MM.1S (cell line): ENCODE measurements around the gene KCNN2.

ENCODE experiments used
- DNase-seq: peaks from one replicate; pipeline ENCODE4 v3.0.0-alpha.2; 2015
- H2AFZ ChIP-seq: fragments of 300-600 bp; sonication (generic); 2 replicates; pipeline ENCODE4 v1.6.0; 2016; ENCODE audit warnings: antibody characterized with exemption, low read length
- H3F3A ChIP-seq: fragments of 300-600 bp; sonication (generic); 2 replicates; pipeline ENCODE4 v1.6.1; 2016; ENCODE audit warnings: mild to moderate bottlenecking, antibody characterized with exemption, low read length, moderate library complexity, mixed read lengths; ENCODE audit not compliant: insufficient read depth
- H3K27ac ChIP-seq: fragments of 300-600 bp; sonication (generic); 2 replicates; pipeline ENCODE4 v1.5.1; 2016; ENCODE audit warnings: mild to moderate bottlenecking, low read length
- H3K27me3 ChIP-seq: fragments of 300-600 bp; sonication (generic); replicated peaks from 2 replicates; pipeline ENCODE4 v1.6.0; 2016; ENCODE audit warnings: low read length; ENCODE audit not compliant: insufficient read depth
- H3K36me3 ChIP-seq: fragments of 300-600 bp; sonication (generic); replicated peaks from 2 replicates; pipeline ENCODE4 v1.6.1; 2016; ENCODE audit warnings: mild to moderate bottlenecking, low read length, mixed read lengths; ENCODE audit not compliant: insufficient read depth
- H3K4me1 ChIP-seq: fragments of 300-600 bp; sonication (generic); 2 replicates; pipeline ENCODE4 v1.6.1; 2016; ENCODE audit warnings: low read length, mixed read lengths
- H3K4me2 ChIP-seq: fragments of 300-600 bp; sonication (generic); 2 replicates; pipeline ENCODE4 v1.6.0; 2016; ENCODE audit warnings: low read depth, low read length
- H3K4me3 ChIP-seq: fragments of 300-600 bp; sonication (generic); 2 replicates; pipeline ENCODE4 v1.5.1; 2016; ENCODE audit warnings: low read length, mixed read lengths
- H3K79me2 ChIP-seq: fragments of 300-600 bp; sonication (generic); 2 replicates; pipeline ENCODE4 v1.6.1; 2016; ENCODE audit warnings: mixed run types, low read length, mixed read lengths
- H3K9ac ChIP-seq: fragments of 300-600 bp; sonication (generic); 2 replicates; pipeline ENCODE4 v1.6.1; 2016; ENCODE audit warnings: low read length, mixed read lengths
- H3K9me2 ChIP-seq: fragments of 300-600 bp; sonication (generic); replicated peaks from 2 replicates; pipeline ENCODE4 v1.6.1; 2016; ENCODE audit warnings: mild to moderate bottlenecking, low read length, mixed read lengths; ENCODE audit not compliant: insufficient read depth
- H3K9me3 ChIP-seq: fragments of 300-600 bp; sonication (generic); replicated peaks from 2 replicates; pipeline ENCODE4 v1.6.1; 2016; ENCODE audit warnings: mild to moderate bottlenecking, low read length, mixed read lengths; ENCODE audit not compliant: insufficient read depth
- H4K20me1 ChIP-seq: fragments of 300-600 bp; sonication (generic); 2 replicates; pipeline ENCODE4 v1.6.1; 2016; ENCODE audit warnings: mild to moderate bottlenecking, low read length, moderate library complexity, mixed read lengths; ENCODE audit not compliant: insufficient read depth
- CTCF ChIP-seq: fragments of 300-600 bp; sonication (generic); IDR thresholded peaks from 2 replicates; pipeline ENCODE4 v1.5.1; 2016; ENCODE audit warnings: antibody characterized with exemption, low read length, mixed read lengths
- EZH2 ChIP-seq: fragments of 300-600 bp; sonication (generic); optimal IDR thresholded peaks from 2 replicates; pipeline ENCODE3; 2017; ENCODE audit warnings: low read depth, mild to moderate bottlenecking, antibody characterized with exemption, low read length, mixed read lengths
- EZH2phosphoT487 ChIP-seq: fragments of 300-600 bp; sonication (generic); IDR thresholded peaks from 2 replicates; pipeline ENCODE4 v1.6.1; 2018; ENCODE audit warnings: antibody characterized with exemption, low read length

The KCNN2 gene

GRCh38 chr5:114408847-114409246 lies 47.0 kb downstream of the KCNN2 start:
- H3K27me3 ChIP-seq: no peaks in the 10 kb centered on the region
- H3K4me1 ChIP-seq: peaks cover 9% of the 10 kb centered on the region; the same call in 1 of the 2 replicates
- TF ChIP-seq EZH2phosphoT487: no peak
- no peak for TF ChIP-seq EZH2
- TF ChIP-seq CTCF: no peak

GRCh38 chr5:114411380-114411931 lies 49.6 kb downstream of the KCNN2 start:
- DNase-seq: no peak

More at GRCh38 chr5:114408847-114409246, 47.0 kb downstream of the KCNN2 start:
- no peaks in the 10 kb centered on the region for H3F3A ChIP-seq
- H3K36me3 ChIP-seq: no peaks in the 10 kb centered on the region
- no peak overlapping the region for H3K9ac ChIP-seq
- no peaks in the 10 kb centered on the region for H3K9me3 ChIP-seq
- no peak overlapping the region for H3K27ac ChIP-seq
- no peaks in the 10 kb centered on the region for H4K20me1 ChIP-seq
- no peaks in the 10 kb centered on the region for H3K9me2 ChIP-seq
- H3K79me2 ChIP-seq: no peaks in the 10 kb centered on the region
- no peak overlapping the region for H2AFZ ChIP-seq
- H3K4me3 ChIP-seq: no peak overlapping the region
- no peak overlapping the region for H3K4me2 ChIP-seq
- no peak for DNase-seq

GRCh38 chr5:114412510-114413171 lies 50.8 kb downstream of the KCNN2 start:
- DNase-seq: no peak
- Histone ChIP-seq H3K36me3 (no peaks in the 10 kb centered on the region), H3K9me3 (no peaks in the 10 kb centered on the region), H4K20me1 (no peaks in the 10 kb centered on the region), H3K9me2 (no peaks in the 10 kb centered on the region), H2AFZ (no peak overlapping the region), H3K4me3 (no peak overlapping the region), H3K27me3 (no peaks in the 10 kb centered on the region), H3K79me2 (no peaks in the 10 kb centered on the region), H3K9ac (no peak overlapping the region), H3F3A (no peaks in the 10 kb centered on the region), H3K27ac (no peak overlapping the region), H3K4me1 (peaks cover 9% of the 10 kb centered on the region; the same call in 1 of the 2 replicates), H3K4me2 (no peak overlapping the region)
- TF ChIP-seq EZH2phosphoT487: no peak
- no peak for TF ChIP-seq CTCF
- TF ChIP-seq EZH2: no peak

More at GRCh38 chr5:114411380-114411931, 49.6 kb downstream of the KCNN2 start:
- H2AFZ ChIP-seq: no peak overlapping the region
- H3K4me3 ChIP-seq: no peak overlapping the region
- no peak overlapping the region for H3K9ac ChIP-seq
- H3K79me2 ChIP-seq: no peaks in the 10 kb centered on the region
- H3K4me1 ChIP-seq: peaks cover 9% of the 10 kb centered on the region; the same call in 1 of the 2 replicates
- TF ChIP-seq EZH2phosphoT487 (no peak), EZH2 (no peak), CTCF (no peak)
- H3K4me2 ChIP-seq: no peak overlapping the region
- no peaks in the 10 kb centered on the region for H3F3A ChIP-seq
- H3K36me3 ChIP-seq: no peaks in the 10 kb centered on the region
- no peaks in the 10 kb centered on the region for H3K27me3 ChIP-seq
- H3K27ac ChIP-seq: no peak overlapping the region
- H3K9me3 ChIP-seq: no peaks in the 10 kb centered on the region
- H4K20me1 ChIP-seq: no peaks in the 10 kb centered on the region
- H3K9me2 ChIP-seq: no peaks in the 10 kb centered on the region
